WTC11 (cell line): ENCODE data around the gene EEF1AKMT4. TPM values are rescaled to one million over a fixed set of nuclear protein-coding genes. Genes with fewer than 3 reads are reported as not detected.

Experiments
- ATAC-seq: fragments of 200-7000 bp; cut with Tn5 transposase; 2 replicates; pipeline ENCODE4 v1.10.0; 2021; ENCODE audit warnings: mild to moderate bottlenecking, moderate library complexity
- CTCF ChIA-PET: fragments of 300-600 bp; sonication (Branson Sonifier 250); formaldehyde crosslinking; loops from one replicate; lab custom pipeline; 2021; ENCODE audit warnings: antibody characterized with exemption; lab: Charles Lee
- POLR2A ChIA-PET: fragments of 350-600 bp; sonication (Branson Sonifier 250); formaldehyde crosslinking; loops from one replicate; lab custom pipeline; 2021; ENCODE audit warnings: antibody characterized with exemption; lab: Charles Lee
- DNase-seq: peaks from one replicate; pipeline ENCODE4 v3.0.0; 2021; ENCODE audit warnings: low spot score
- H3K27ac Mint-ChIP-seq: 2 replicates; pipeline ENCODE4 v1.8.0; 2021; ENCODE audit warnings: mixed read lengths
- H3K27me3 Mint-ChIP-seq: 2 replicates; pipeline ENCODE4 v1.8.0; 2021; ENCODE audit warnings: low read depth, mild to moderate bottlenecking, moderate library complexity, mixed read lengths
- H3K36me3 Mint-ChIP-seq: 2 replicates; pipeline ENCODE4 v1.8.0; 2021; ENCODE audit warnings: mixed read lengths
- H3K4me1 Mint-ChIP-seq: 2 replicates; pipeline ENCODE4 v1.8.0; 2022; ENCODE audit warnings: mixed read lengths
- H3K4me3 Mint-ChIP-seq: 2 replicates; pipeline ENCODE4 v1.8.0; 2021; ENCODE audit warnings: mild to moderate bottlenecking, moderate library complexity, mixed read lengths
- H3K9me3 Mint-ChIP-seq: 2 replicates; pipeline ENCODE4 v1.8.0; 2021; ENCODE audit warnings: mixed read lengths
- E2F1 ChIP-seq: sonication (generic); formaldehyde crosslinking; IDR thresholded peaks from 2 replicates; pipeline ENCODE4 v1.8.0; 2022; ENCODE audit warnings: mild to moderate bottlenecking, missing genetic modification reagents
- ESRRA ChIP-seq: sonication (generic); formaldehyde crosslinking; IDR thresholded peaks from 2 replicates; pipeline ENCODE4 v1.8.1; 2022; ENCODE audit warnings: mild to moderate bottlenecking, missing genetic modification reagents, borderline replicate concordance
- FOXK1 ChIP-seq: sonication (generic); formaldehyde crosslinking; IDR thresholded peaks from 2 replicates; pipeline ENCODE4 v1.8.0; 2022; ENCODE audit warnings: mild to moderate bottlenecking, moderate library complexity, missing genetic modification reagents
- HMGXB4 ChIP-seq: sonication (generic); formaldehyde crosslinking; IDR thresholded peaks from 2 replicates; pipeline ENCODE4 v1.8.1; 2023; ENCODE audit warnings: mild to moderate bottlenecking, moderate library complexity, missing genetic modification reagents
- MYBL2 ChIP-seq: sonication (generic); formaldehyde crosslinking; IDR thresholded peaks from 2 replicates; pipeline ENCODE4 v1.8.1; 2023; ENCODE audit warnings: mild to moderate bottlenecking, moderate library complexity, missing genetic modification reagents
- NFYB ChIP-seq: sonication (generic); formaldehyde crosslinking; conservative IDR thresholded peaks from 2 replicates; pipeline ENCODE4 v1.8.0; 2022; ENCODE audit warnings: low read depth, missing genetic modification reagents
- NR1H2 ChIP-seq: sonication (generic); formaldehyde crosslinking; IDR thresholded peaks from 2 replicates; pipeline ENCODE4 v1.9.0; 2021; ENCODE audit warnings: mild to moderate bottlenecking, moderate library complexity, missing genetic modification reagents
- OVOL2 ChIP-seq: fragments of 250-450 bp; sonication (Bioruptor Pico); IDR thresholded peaks from 2 replicates; pipeline ENCODE4 v1.9.0; 2021; ENCODE audit warnings: mild to moderate bottlenecking, borderline replicate concordance
- RELA ChIP-seq: sonication (generic); formaldehyde crosslinking; IDR thresholded peaks from 2 replicates; pipeline ENCODE4 v1.8.1; 2022; ENCODE audit warnings: missing genetic modification reagents, mild to moderate bottlenecking, borderline replicate concordance
- RORB ChIP-seq: fragments of 250-450 bp; sonication (Bioruptor Pico); IDR thresholded peaks from 2 replicates; pipeline ENCODE4 v1.9.0; 2021; ENCODE audit warnings: mild to moderate bottlenecking
- ZNF532 ChIP-seq: fragments of 250-450 bp; sonication (Bioruptor Pico); IDR thresholded peaks from 2 replicates; pipeline ENCODE4 v1.9.0; 2021; ENCODE audit warnings: mild to moderate bottlenecking, borderline replicate concordance
- total RNA-seq: library from RNA; stranded (reverse); gene quantifications from 3 replicates; pipeline ENCODE4 v1.2.3, GENCODE V29; 2021
- TF ChIP-seq, protein P1 (sequence below): sonication (generic); formaldehyde crosslinking; IDR thresholded peaks from 2 replicates; pipeline ENCODE4 v1.8.1; 2023; ENCODE audit warnings: mild to moderate bottlenecking, missing genetic modification reagents, borderline replicate concordance
- TF ChIP-seq, protein P2 (sequence below): sonication (generic); formaldehyde crosslinking; IDR thresholded peaks from 2 replicates; pipeline ENCODE4 v1.8.1; 2023; ENCODE audit warnings: mild to moderate bottlenecking, missing genetic modification reagents, moderate library complexity
- TF ChIP-seq, protein P3 (sequence below): sonication (generic); formaldehyde crosslinking; IDR thresholded peaks from 2 replicates; pipeline ENCODE4 v1.8.1; 2022; ENCODE audit warnings: mild to moderate bottlenecking, missing genetic modification reagents, moderate library complexity, borderline replicate concordance
- TF ChIP-seq, protein P4 (sequence below): fragments of 250-450 bp; sonication (Bioruptor Pico); IDR thresholded peaks from 2 replicates; pipeline ENCODE4 v2.1.2; 2022; ENCODE audit warnings: mild to moderate bottlenecking, moderate library complexity

The EEF1AKMT4 gene
- total RNA-seq, 1 experiment from 2014 or later: 11.3 TPM

GRCh38 chr3:184305577-184305976 lies 56.1 kb downstream of the EEF1AKMT4 start (continued):
- TF ChIP-seq, protein P1, sequence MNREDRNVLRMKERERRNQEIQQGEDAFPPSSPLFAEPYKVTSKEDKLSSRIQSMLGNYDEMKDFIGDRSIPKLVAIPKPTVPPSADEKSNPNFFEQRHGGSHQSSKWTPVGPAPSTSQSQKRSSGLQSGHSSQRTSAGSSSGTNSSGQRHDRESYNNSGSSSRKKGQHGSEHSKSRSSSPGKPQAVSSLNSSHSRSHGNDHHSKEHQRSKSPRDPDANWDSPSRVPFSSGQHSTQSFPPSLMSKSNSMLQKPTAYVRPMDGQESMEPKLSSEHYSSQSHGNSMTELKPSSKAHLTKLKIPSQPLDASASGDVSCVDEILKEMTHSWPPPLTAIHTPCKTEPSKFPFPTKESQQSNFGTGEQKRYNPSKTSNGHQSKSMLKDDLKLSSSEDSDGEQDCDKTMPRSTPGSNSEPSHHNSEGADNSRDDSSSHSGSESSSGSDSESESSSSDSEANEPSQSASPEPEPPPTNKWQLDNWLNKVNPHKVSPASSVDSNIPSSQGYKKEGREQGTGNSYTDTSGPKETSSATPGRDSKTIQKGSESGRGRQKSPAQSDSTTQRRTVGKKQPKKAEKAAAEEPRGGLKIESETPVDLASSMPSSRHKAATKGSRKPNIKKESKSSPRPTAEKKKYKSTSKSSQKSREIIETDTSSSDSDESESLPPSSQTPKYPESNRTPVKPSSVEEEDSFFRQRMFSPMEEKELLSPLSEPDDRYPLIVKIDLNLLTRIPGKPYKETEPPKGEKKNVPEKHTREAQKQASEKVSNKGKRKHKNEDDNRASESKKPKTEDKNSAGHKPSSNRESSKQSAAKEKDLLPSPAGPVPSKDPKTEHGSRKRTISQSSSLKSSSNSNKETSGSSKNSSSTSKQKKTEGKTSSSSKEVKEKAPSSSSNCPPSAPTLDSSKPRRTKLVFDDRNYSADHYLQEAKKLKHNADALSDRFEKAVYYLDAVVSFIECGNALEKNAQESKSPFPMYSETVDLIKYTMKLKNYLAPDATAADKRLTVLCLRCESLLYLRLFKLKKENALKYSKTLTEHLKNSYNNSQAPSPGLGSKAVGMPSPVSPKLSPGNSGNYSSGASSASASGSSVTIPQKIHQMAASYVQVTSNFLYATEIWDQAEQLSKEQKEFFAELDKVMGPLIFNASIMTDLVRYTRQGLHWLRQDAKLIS (CRISPR knock-in tag): no peak
- no peak for TF ChIP-seq OVOL2 (CRISPR knock-in tag)
- no peak for TF ChIP-seq E2F1 (CRISPR knock-in tag)
- TF ChIP-seq RELA (CRISPR knock-in tag): no peak

GRCh38 chr3:184306341-184306972 lies 57.0 kb downstream of the EEF1AKMT4 start:
- Mint-ChIP-seq H3K4me1 (no peaks in the 10 kb centered on the region), H3K27ac (no peak overlapping the region), H3K9me3 (no peaks in the 10 kb centered on the region), H3K36me3 (peaks cover 81% of the 10 kb centered on the region), H3K27me3 (no peaks in the 10 kb centered on the region), H3K4me3 (no peak overlapping the region)
- no peak for TF ChIP-seq FOXK1 (CRISPR knock-in tag)
- TF ChIP-seq NR1H2: no peak
- no peak for TF ChIP-seq NFYB (CRISPR knock-in tag)
- TF ChIP-seq, protein P2, sequence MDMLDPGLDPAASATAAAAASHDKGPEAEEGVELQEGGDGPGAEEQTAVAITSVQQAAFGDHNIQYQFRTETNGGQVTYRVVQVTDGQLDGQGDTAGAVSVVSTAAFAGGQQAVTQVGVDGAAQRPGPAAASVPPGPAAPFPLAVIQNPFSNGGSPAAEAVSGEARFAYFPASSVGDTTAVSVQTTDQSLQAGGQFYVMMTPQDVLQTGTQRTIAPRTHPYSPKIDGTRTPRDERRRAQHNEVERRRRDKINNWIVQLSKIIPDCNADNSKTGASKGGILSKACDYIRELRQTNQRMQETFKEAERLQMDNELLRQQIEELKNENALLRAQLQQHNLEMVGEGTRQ (CRISPR knock-in tag): no peak
- no peak for TF ChIP-seq RORB (CRISPR knock-in tag)
- POLR2A ChIA-PET: no interaction called here
- ATAC-seq (no peak), DNase-seq (no peak)
- CTCF ChIA-PET: interaction anchor here (1.1 kb wide), 1 partner anchor 32 kb away, joined by 3 read pairs; no protein-coding TSS in a partner anchor

DNA sequence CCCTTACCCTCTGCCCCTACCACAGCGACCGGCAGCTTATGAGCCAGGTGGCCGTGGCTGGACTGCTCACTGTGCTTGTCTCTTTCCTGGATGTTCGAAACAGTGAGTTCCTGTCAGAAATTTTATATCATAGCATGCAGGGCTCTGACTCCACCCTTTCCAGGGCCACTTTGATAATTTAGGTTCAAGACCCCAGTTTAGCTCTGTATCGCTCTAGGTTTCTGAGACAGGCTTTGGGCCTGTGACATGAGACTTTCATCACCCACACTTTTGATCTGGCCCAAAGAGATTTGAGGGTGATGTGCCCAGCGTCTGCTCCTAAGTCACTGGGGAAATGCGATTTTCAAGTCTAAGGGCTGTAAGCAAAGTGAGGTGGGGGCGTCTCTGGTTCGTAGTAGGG lies 58.4 kb downstream of the EEF1AKMT4 start:
- Mint-ChIP-seq H3K4me1 (no peaks in the 10 kb centered on the region), H3K27me3 (no peaks in the 10 kb centered on the region), H3K9me3 (no peaks in the 10 kb centered on the region)
- CTCF ChIA-PET: no interaction called here
- TF ChIP-seq MYBL2 (CRISPR knock-in tag) (no peak), NFYB (CRISPR knock-in tag) (no peak), ESRRA (CRISPR knock-in tag) (no peak), HMGXB4 (no peak), ZNF532 (CRISPR knock-in tag) (no peak)
- TF ChIP-seq, protein P3, sequence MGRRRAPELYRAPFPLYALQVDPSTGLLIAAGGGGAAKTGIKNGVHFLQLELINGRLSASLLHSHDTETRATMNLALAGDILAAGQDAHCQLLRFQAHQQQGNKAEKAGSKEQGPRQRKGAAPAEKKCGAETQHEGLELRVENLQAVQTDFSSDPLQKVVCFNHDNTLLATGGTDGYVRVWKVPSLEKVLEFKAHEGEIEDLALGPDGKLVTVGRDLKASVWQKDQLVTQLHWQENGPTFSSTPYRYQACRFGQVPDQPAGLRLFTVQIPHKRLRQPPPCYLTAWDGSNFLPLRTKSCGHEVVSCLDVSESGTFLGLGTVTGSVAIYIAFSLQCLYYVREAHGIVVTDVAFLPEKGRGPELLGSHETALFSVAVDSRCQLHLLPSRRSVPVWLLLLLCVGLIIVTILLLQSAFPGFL (CRISPR knock-in tag): no peak
- TF ChIP-seq, protein P4, sequence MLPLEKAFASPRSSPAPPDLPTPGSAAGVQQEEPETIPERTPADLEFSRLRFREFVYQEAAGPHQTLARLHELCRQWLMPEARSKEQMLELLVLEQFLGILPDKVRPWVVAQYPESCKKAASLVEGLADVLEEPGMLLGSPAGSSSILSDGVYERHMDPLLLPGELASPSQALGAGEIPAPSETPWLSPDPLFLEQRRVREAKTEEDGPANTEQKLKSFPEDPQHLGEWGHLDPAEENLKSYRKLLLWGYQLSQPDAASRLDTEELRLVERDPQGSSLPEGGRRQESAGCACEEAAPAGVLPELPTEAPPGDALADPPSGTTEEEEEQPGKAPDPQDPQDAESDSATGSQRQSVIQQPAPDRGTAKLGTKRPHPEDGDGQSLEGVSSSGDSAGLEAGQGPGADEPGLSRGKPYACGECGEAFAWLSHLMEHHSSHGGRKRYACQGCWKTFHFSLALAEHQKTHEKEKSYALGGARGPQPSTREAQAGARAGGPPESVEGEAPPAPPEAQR (CRISPR knock-in tag): no peak
- TF ChIP-seq, all 79 proteins: peak for 0
- no peak for ATAC-seq
- DNase-seq: no peak
- no peak overlapping the region for H3K27ac Mint-ChIP-seq
- POLR2A ChIA-PET: no interaction called here
- H3K36me3 Mint-ChIP-seq: peaks cover 66% of the 10 kb centered on the region
- H3K4me3 Mint-ChIP-seq: no peak overlapping the region
